Measurements from ENCODE around the gene FOXP1.
"Not testable (repeated sequence)": the region's sequence is repeated elsewhere in the genome, so short reads cannot be mapped to it uniquely, and the experiment has no call there.

Gene FOXP1

DNA sequence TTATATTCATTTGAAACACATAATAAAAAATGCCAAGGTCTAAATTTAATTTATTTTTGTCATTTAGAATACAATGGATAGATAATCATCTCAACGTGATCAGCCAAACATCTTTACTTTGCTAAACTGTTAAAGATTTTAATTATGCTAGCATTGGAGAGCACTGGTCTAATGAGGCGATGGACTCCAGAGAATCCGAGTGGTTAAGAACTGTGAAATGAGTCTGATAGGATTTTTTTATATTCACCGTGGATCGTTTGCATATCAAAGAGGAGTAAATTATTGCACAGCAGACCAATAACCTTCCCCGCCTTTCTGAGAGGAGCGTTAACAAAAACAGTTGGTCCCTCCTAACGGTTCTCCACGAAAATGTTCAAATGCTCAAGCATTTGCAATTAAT, 540.8 kb downstream of the FOXP1 start:
- DNase-seq = no peak

DNA sequence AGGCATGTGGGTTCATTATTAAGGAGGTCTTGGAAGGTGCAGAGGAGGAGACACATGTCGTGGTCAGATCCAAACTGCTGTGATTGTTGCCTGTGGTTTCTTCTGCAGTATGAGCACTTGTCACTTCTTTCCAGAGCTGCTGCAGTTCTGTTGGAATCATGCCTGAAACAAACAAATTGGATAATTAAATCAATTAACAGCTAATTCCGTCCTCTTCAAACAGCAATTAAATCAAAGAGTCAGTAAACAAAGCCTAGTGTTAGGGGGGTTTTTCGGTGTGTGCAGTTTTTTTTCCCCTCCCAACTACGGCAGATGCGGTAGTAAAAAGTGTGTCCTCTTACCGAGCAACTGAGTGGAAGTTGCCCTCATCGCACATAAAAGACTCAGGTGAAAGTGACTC, 542.2 kb downstream of the FOXP1 start:
- no peak for DNase-seq

GRCh38 chr3:71039332-71039731, 544.2 kb downstream of the FOXP1 start:
- no peak for DNase-seq

- DNase-seq = no peak
Measured at GRCh38 chr3:71037775-71038174, 545.8 kb downstream of the FOXP1 start.

DNA sequence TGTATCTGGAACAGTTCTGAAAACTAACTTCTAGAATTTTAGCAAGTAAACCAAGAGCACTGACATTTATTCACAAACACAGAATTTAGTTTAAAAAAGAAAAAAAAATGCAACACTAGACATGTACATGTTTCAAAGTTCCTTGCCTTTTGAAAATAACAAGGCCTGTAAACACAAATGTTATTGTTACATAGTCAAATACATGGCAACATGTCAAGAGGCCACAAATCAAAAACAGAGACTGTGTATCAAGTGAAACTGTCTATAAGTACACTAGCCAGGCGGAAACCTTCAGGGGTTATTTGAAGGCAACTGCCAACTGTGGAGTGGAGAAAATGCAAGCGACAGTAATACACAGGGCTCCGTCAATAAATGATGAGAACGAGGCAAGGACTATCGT, 547.6 kb downstream of the FOXP1 start:
- DNase-seq = no peak

DNA sequence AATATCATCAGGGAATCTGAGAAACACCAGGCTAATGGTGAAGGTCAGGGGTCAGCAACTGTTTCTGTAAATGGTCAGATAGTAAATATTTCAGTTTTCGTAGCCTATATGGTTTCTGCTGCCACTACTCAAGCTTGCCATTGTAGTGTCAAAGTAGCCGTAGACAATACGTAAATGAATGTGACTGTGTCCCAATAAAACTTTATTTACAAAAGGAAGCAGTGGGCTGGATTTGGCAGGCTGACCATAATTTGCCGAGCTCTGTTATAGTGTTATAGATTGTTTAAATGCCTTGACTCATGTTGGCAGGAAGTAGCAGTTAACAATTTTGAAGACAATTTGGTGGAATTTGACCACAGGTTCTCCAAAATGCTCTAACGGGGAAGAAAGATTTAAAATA, 548.2 kb downstream of the FOXP1 start:
- no peak for DNase-seq

DNA sequence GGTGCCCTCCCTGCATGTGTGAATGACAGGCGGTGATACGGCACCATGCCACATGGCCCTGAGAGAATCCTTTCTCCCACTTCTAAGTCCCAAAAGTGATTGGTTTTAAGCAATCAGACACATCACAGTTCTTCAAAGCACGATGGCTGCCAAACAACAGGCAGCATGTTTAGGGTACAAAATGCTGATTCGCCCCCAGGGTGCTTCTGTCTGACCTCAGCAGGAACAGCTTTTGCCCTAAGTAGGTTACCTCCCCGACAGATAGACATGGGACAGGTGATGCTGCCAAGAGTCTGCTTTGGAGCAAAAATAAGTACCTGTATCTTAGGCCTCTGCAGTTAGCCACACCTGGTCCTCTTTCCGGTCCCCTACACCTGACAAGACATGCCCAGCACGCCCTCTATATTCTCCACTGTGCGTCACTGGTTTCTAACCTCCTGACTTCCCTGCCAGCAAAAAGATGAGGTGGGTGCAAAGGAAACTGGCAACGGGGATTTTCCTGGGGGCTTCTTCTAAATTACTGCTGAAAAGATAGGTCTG, 549.8 kb downstream of the FOXP1 start:
- no peak for DNase-seq

DNA sequence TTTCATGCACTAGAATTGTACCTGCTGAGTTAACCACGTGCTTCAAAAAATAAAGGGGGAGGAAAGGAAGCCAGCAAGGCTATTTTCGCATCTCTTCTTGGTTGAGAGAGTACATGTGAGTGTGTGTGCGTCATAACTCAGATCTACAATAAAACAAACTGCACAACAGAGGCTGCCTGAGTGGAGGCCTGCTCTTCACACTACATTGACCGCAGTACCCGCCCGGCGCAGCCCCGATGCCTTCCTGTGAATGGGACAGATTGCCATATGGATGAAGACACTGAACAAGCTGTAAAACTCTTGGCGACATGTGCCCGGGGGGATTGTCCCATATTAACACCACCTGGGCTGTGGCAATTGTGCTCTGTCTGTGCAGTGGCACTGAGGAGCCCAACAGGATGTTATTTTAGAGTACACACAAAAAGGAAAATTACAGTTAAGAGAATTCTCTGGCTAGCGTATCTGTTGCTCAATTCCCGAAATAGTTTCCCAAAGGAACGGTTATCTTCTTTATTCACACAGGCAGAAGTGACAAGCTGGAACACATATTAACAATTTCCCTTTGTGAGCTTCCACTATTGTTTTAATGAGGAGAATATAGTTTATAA, 551.5 kb downstream of the FOXP1 start:
- no peak for DNase-seq

GRCh38 chr3:71031181-71031580, 552.3 kb downstream of the FOXP1 start:
- no peak for DNase-seq

DNA sequence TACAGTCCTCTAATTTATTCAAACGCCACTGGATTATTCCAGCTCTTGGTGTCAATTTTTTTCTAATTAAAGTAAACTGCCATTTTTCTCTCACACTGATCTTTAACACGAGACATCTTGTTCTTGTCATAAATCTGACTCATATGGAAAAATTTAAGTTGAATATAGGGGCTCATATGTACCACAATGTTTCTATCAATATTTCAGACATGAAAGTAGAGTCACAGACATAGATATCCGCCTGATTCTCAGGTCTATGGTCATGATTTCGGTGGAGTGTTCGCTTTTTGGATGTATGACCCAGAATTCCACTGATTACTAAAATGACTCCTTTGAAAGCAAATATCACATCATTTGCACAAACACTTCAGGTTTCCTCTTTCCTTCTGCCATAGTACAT, 552.8 kb downstream of the FOXP1 start:
- DNase-seq = no peak

- DNase-seq = no peak
Measured at GRCh38 chr3:71029770-71030169, 553.8 kb downstream of the FOXP1 start.

GRCh38 chr3:71028802-71029201, 554.7 kb downstream of the FOXP1 start:
- no peak for DNase-seq

DNA sequence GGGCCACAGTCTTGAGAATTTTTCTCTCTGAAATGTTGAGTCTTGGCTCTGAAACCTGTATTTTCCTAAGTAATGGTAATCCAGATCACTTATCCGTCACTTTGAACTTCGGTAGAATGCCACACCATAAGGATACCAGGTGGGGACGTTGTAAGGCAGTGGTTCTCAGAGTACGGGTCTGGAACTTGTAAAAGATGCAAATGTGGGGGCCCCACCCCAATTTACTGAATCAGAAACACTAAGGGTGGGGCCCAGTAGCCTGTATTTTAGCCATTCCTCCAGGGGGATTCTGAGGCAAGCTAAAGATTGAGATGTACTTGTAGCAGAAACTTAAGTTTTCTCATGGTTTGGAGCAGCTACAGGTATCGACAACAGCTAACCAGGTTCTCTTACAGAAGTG, 555.3 kb downstream of the FOXP1 start:
- no peak for DNase-seq

GRCh38 chr3:71026634-71027578, 556.6 kb downstream of the FOXP1 start:
- no peak for DNase-seq

- DNase-seq = no peak
Measured at GRCh38 chr3:71025516-71025915, 558.0 kb downstream of the FOXP1 start.

DNA sequence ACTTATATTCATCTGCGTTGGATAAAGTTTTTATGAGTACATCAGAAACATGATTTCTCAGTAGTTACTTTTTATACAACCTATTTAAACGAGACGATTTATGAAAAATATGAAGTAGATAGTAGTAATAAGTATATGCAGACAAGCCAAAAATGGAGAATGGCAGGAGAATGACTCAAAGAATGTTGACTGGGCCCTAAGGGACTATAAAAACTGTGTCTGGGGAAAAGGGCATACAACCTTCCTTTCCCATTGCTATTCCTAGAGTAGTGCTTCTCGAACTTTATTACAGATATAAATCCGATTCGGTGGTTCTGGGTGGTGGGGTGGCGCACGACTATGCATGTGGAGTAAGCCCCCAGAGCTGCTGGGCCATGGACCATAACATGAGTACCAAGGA, 558.5 kb downstream of the FOXP1 start:
- DNase-seq = no peak

- DNase-seq = no peak
Measured at GRCh38 chr3:71022551-71023335, 560.8 kb downstream of the FOXP1 start.

GRCh38 chr3:71018799-71019198, 564.7 kb downstream of the FOXP1 start:
- no peak for DNase-seq

GRCh38 chr3:71016178-71016845, 567.2 kb downstream of the FOXP1 start:
- DNase-seq = no peak

GRCh38 chr3:71014616-71015015, 568.9 kb downstream of the FOXP1 start:
- not testable (repeated sequence) for DNase-seq

- DNase-seq = no peak
Measured at GRCh38 chr3:71012971-71013370, 570.6 kb downstream of the FOXP1 start.

GRCh38 chr3:71011565-71012287, 571.8 kb downstream of the FOXP1 start:
- DNase-seq = no peak

Data from stimulated activated CD4-positive, alpha-beta T cell treated with anti-CD3 and anti-CD28 coated beads, Interleukin-2, amount 100 ng/mL, for 24 hours (primary cell).